Stimulated activated naive CD4-positive, alpha-beta T cell treated with Interleukin-2 at 50 U/mL for 16 hours (primary cell): Measurements from ENCODE around the gene TBC1D22A.

Source experiments
- DNase-seq: peaks from one replicate; lab custom pipeline; 2025; lab: John Stamatoyannopoulos, UW

The TBC1D22A gene

DNA sequence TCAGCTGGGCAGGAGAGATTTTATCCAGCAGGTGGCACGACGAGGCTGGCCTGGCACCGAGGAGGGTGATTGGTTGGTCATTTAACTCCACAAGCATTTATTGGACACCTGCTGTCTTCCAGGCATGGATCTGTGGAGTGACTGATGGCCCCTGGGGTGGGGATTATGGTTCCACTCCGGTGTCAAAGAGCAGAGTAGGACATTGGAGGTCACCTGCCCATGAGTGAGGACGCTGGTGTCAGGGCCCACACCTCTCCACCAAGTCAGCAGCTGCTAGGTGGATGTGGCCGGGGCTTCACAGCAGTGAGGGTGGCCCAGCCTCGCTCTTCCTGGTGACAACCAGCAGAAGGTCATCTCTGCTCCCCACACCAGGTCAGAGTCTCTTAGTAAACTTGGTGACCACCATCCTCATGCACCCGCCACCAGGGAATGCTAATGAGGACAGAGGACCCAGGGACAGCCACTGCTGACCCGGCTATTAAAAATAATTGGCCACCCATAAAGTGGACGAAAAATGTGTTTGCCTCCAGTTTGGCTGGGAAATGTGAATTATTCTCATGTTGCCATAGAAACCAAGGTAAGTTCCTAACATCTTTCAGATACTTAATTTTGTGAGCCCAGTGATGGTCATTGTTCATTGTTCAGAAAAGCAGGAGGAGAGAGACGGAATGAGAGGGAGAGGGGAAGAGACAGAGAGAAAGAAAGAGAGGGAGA, 428.7 kb downstream of the TBC1D22A start:
- DNase-seq: no peak

DNA sequence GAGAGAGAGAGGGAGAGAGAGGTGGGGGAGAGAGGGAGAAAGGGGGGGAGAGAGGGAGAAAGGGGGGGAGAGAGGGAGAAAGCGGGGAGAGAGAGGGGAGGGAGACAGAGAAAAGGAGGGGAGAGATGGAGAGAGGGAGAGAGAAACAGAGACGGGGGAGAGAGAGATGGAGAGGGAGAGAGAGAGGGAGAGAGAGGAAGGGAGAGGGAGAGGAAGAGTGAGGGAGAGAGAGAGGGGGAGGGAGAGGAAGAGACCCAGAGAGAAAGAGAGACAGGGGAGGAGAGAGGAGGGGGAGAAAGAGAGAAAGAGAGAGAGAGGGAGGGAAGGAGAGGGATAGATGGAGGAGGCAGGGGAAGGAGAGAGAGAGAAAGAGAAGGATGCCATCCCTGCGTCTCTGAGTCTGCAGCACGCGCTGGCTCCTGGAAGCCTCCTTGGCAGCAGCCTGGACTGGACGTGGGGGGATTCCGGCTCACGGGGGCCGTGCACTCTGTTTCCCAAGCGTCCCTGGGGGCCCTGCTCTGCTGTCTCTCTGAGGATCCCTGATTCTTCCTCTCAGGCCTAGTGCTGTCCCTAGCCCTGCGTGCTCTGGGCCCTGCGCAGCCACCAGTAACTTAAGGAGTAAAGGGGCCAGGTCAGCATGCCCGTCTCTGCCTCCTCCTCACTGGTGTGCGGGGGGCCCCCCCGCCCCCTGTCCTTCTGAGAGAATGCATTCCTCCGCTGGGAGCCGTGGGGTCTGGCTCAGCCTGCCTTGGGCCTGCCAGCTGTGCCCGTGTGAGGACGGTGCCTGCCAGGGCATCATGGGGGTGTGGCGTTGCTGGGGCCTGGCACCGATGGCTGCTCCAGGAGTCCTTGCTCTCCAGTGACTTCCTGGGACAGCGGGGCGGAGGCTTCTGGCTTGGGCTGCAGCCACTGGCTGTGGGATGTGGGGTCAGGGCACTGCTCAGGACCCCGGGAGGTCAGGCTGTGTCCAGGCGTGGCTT, 429.5 kb downstream of the TBC1D22A start:
- no peak for DNase-seq

DNA sequence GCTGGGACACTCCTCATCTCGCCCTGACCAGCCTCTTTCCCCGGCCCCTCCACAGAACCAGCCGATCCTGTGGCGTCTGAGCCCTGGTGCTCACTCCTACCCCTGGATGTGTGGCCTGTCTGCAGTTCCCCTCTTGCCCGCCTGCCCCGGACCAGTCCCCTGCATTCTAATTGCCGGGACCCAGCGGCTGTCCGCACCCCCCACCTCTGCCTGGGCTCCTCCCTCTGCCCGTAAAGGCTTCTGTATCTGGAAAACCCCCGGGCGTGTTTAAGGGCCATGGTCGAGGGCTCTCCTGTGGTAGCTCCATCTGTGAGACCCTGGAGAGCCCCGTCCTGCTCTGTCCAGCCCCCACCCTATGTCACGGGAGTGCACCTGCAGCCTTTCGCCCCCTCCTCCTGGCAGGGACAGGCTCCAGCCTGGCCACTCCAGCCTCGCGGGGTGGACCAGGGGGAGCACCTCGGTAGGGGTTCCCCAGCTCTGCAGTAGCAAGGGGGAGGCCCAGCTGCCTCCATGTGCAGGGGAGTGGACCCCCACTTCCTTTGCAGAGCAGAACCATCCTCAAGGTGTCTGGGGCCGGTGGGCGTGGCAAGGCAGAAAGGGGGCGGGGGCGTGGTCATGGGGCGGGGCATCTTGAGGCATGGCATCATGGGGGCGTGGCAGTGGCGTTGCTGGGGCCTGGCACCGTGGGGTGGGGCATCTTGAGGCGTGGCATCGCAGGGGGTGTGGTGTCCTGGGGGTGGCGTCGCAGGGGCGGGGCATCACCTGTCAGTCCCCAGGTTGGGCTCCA, 430.4 kb downstream of the TBC1D22A start:
- no peak for DNase-seq

DNA sequence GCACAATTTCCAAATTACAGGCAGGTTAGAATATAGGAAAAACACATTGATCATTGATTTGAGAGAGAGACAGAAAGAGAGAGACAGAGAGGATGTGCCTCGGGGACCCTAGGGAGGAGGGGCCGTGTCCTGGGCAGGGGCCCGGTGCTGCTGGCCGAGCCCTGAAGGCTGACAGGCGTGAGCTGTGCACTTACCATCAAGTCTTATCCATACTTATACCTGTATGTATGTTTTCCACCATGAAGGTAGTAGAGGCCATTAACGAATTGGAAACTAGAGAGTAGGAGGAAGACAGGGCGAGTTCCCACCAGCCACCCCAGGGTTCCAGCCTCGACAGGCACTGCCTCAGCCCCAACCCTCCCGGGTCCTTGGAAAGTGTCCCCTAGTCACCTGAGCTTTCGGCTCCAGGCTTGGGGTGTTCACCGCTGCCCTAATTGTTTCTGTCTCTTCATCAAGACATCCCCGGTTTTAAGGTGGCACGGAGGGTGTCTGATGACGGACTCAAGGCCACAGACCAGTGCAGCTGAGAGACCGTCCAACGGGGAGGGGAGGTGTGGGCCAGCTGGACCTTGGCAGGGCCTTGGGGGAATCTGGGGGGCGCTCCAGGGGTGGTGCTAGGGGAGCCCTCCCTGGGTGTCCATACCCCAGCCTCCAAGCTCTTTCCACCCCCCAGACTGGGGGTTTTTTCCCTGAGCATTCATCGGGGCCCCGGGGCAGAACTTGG, 431.3 kb downstream of the TBC1D22A start:
- no peak for DNase-seq

DNA sequence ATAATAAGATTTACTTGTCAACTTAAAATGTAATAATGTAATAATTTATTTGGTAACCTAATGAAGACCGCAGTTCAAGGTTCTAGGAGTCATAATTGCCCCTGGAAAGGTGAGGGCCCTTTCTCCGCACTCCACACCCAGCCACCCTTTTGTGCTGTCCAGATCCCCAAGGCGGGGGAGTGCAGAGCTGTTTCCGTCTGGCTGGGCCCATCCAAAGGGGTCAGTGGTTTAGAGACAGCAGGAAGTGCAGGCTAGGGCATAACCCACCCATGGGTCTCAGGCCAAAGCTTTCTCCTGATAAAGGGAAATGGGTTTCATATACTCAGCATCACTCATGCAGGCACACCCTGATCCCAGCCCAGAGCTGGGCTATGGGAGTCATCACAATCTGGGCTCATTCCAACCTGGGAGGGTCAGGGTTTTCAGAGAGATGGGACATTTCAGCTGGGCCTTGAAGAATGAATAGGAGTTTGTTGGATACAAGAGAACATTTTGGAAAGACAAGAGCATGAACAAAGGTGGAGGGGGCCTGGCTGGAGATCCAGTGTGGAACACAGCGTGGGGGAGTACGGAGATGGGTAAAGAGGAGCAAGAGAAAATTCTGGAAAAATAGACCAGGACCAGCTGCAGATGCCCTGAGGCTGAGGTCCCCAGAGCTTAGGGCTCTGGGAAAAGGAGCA, 432.2 kb downstream of the TBC1D22A start:
- DNase-seq: no peak

DNA sequence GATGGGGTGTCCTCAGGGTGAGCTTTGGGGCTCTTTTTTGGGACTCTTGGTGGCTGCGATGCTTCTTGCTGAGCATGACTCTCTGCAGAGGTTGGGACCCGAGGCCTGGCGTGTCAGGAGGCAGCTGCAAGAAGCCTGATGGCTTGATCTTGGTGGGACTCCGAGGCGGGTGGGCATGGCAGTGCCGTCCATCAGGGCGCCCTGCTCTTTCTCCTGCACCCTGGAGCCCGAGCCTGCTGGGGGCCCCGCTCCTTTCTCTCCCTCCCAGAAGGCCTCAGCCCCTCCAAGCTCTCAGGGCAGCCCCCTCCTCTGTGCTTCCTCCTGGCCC, 432.7 kb downstream of the TBC1D22A start:
- no peak for DNase-seq

DNA sequence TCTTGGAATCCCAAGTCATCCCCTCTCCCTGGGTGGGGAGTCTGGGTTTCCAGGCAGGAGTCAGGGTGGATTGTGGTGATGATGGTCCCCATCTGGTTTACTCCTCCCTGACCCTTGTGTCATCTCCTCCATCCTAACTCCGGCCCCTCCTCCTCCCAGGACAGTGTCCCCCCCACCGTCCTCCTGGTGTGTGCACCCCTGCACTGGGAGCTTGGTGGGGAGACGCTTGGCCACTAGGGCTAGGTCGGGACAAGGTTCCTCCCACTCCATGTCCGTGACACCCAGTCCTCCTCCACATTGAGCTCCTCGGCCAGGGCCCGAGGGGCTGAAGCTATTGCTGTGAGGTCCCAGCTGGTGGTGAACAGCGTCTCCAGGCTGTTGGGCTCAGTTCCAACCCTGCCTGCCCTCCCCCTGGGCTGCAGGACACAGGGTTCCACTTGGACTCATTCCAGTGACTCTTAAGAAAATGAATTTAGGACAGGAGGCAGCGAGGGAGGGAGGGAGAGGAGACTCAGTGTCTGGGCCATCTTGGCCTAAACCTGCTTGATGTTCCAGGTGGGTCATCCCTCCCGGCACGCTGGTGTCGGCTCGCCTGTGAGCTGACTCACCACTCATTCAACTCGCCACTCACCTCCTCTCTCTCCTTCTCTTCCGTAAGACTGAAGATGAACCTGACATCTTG, 433.2 kb downstream of the TBC1D22A start:
- DNase-seq: no peak

DNA sequence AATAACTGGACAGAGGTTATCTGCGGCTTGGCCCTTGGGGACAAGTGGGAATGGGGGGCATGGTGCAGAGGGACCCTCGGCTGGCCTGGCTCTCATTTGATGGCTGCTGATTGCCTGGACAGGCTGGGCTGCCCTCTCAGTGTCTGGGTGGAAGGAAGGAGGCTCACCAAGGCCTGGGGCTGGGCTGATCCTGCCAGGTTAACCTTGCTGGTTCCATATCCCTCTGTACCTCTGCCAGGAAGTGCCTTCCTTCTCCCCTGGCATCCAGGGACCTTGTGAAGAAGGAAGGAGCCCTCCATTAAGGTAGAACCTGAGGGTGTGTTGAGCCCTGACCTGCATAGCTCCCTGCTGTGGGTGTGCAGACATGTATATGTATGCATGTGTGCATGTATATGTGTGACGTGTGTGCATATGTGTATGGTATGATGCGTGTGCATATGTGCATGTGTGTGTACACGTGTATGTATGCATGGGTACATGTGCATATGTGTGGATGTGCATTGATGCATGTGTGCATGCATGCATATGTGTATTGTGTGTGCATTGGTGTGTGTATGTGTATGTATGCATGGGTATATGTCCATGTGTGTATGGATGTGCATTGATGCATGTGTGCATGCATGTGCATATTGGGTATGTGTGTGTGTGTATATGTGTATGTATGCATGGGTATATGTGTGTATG, 433.9 kb downstream of the TBC1D22A start:
- DNase-seq: no peak

DNA sequence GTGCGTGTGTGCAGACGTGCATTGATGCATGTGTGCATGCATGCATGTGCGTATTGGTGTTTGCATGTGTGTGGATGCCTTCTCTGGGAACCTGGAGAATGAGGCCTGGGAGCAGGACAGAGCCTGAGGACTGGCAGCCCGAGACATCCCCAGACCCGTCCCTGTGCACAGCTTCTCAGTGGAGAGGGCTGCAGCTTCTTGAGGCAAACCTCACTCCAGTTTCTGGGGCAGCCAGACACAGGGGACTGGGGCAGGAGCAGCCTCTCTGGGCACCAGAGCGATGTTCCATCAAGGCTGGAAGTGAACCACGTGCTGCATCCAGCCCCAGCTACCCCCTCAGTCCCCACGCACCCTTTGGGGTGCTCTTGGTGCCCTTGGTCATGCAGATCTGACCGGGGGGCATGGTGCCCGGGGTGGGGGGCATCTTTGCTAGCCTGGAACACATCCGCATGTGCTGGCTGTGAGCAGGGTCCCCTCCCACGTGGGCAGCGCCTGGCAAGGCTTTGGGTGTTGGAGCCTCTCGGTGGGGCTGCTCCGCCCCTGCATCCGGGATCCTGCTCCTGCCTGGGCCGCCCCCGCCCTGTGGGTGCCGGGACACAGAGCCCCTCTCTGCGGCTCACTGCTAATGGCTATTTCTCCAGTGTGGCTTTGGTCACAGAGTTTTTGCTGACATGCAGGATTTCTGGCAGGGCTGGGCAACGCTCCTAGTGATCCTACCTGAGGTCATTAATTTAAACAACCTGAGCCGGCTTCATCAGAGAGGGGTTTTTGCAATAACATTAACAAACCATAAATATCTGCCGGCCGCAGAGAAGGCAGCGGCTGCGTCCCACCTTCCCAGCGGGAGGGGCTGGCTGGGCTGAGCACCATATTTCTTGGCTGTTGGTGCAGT, 434.7 kb downstream of the TBC1D22A start:
- no peak for DNase-seq

DNA sequence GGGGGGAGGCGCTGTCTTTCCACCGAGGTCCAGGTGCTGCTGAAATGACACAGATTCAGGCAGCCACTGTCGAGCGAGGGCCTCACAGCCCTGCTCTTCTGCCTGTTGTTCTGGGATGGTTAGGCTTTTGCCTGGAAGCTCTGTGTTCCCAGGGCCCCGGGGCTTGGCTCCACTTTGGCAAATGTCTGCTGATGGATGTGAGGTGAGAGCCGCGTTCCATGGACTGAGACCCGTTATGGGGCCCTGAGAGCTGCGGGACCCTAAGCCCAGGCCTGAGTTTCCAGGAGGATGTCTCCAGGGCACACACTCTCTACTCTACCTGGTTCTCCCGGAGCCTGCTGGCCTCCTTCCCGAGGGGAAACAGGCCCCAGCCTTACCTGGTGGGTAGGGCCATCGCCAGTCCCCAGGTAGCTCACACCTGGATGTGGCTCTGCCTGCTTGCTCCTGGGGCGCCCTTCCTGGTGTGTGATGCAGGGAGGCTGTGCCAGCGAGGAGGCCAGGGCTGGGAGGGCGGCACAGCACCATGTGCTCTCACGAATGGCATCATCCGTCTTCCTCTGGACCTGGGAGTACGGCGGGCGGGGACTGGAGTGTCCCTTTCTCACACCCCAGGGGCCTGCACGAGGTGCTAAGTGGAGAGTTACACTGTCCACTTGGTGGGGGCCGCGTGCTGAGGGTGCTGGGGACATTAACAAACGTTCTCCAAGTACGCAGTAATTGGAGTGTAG, 435.5 kb downstream of the TBC1D22A start:
- DNase-seq: no peak

DNA sequence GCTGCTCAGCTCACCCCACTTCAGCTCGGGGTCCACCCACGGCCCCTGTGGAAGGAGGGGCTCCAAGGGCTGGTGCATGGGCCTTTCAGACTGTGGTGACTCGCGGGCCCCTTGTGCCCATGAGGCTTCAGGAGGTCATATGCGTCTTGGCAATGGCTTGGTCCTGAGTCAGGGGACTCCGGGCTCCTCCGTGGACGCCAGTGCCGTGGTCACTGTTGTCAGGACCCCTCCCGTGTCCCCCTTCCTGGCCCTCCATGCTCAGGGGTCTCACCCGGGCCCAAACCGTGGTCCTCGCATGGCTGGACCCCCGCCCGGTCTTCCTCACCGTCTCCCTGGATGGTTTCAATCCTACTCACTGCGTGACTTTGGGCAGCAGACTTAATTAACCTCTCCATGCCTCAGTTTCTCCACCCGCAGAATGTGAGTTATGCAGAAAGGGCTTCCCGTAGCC, 436.4 kb downstream of the TBC1D22A start:
- no peak for DNase-seq

DNA sequence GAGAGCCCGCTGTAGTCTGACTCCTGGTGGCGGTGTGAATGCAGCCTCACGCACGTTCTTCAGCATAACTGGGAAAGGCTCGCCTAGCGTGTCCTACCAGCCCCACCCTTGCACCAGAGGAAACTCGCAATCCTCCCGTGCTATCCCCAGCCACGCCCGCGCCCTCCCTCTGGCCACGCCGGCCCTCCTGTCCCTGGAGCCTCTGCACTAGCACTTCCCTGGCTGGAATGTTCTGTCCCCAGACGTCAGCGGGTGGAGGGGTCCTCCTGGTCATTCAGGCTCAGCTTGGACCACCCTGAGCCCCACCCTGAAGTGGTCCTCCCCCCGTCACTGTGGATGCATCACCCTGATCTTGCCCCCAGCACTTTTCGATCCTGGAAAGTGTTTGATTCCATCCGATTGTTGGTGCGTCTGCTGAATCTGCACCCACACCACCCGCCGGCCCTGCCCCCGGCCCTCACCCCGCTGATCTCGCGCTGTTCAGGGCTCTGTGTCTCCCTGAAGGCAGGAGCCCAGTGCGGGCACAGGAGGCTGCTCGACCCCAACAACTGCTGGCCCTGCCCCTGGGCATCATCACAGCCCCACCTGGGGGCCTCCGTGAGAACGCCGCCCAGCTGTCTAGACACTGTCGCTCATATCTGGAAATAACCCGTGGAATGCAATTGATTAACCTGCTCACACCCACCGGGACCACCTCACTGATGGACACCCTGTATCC, 437.0 kb downstream of the TBC1D22A start:
- no peak for DNase-seq

DNA sequence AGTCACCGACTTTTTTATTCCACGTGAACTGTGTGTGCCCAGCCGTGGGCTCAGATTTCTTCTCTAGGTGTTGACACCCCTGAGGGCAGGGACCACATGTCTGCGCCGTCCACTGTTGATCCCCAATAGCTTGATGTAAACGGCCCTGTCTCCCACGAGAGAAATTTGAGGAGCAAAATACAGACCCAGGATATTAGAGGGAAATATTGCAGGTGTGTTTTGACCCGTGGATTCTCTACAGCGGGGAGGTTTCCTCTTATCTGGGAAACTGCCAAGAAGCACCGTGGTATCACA, 437.5 kb downstream of the TBC1D22A start:
- no peak for DNase-seq

DNA sequence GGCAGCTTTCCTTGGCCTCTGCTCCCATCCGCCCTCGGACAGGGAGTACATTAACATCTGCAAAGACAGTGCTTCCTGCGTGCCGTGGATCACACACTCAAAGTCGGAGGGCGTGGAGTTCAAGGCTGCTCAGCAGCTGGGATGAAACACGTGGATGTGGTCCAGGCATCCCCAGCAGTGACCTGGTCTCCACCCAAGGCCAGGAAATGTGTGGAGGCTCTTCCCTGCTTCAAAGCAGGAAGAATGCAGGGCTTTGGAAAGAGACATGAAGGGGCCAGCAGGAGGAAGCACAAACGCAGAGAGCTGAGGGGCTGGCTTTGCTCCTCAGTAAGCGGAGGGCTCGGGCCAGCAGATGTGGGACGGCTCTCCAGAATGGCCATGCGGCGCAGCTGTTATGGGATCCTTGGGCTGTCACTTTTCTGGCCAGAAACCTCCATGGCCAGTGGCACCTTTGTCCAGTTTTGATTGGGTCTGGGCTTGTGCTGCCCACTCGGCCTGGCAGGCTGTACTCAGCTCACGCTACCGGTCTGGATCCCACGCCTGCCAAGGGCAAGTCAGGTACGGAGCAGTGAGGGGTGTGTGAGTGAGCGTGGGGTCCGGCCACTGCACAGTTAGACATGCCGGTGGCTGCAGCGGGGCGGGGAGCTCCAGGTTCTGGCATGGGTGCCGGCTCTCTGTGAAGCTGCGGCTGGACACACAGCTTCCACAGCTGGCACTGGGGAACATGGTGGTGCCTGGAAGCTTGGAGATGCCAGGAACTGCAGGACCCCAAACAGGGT, 438.0 kb downstream of the TBC1D22A start:
- DNase-seq: no peak

DNA sequence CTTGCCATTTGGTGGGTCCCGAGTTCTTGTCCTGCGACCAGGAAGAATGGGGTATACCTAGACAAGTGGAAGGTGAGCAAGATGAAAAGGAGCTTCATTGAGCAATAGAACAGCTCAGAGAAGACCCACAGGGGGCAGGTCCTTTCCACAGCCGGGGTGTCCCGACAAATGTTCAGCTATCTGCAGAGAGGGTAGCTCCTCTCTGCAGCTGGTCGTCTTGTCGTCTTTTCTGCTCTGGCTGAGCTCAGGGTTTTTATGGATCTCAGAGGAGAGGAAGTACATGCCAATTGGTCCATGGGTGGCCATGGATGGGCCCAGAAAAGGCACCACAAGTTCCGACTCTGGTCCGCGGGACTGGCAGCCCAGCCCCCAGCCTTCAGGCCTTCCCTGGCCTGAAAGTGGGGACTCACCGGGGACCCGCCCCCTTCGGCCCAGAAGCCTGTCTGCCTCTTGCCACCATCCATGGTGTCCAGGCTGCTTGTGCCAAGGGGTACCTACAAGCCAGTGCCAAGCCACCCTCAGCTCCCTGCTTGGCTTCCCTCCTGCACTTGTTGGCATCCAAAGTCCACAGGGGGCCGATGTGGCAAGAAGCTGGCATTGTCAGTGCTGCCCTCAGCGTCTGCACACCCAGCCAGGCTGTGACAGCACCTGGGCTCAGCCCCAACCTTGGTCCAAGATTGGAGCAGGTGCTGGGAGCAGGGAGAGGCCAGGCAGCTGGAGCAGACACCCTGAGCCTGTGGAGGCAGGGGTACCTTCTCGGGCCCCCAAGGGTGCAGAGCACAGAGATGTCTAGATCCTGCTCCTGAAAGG, 438.9 kb downstream of the TBC1D22A start:
- DNase-seq: no peak
